ENCODE measurements around the gene NAALADL2. TPM values are rescaled to one million over a fixed set of nuclear protein-coding genes. Genes with fewer than 3 reads are reported as not detected.
"Not testable (repeated sequence)": the region's sequence is repeated elsewhere in the genome, so short reads cannot be mapped to it uniquely, and the experiment has no call there.

The NAALADL2 gene
- total and polyA plus RNA-seq, 2 of the 4 experiments (the other 2 are of a cell fraction), result 3.8 to 19.2 TPM

GRCh38 chr3:175460849-175461399 lies 601.8 kb downstream of the NAALADL2 start:
- H4K20me1 ChIP-seq (ENCODE audit: insufficient read depth, low read length); H2AK9ac ChIP-seq (replicated peaks; ENCODE audit: low read depth, low read length, poor library complexity); H3K36me3 ChIP-seq (ENCODE audit: control insufficient read depth, insufficient read depth, low read length); H3K4me1 ChIP-seq (ENCODE audit: control insufficient read depth, insufficient read depth, low read length); intact Hi-C loops (cut with micrococcal nuclease); H2BK5ac ChIP-seq (ENCODE audit: low read depth, low read length, poor library complexity, severe bottlenecking); DNase-seq; BruUV-seq (replicated peaks); H3K4me2 ChIP-seq (ENCODE audit: low read depth, low read length); H3K14ac ChIP-seq (replicated peaks; ENCODE audit: low read depth, low read length); H3K79me1 ChIP-seq (ENCODE audit: low read depth in 1 of 2, low read length in 2 of 2); H3K56ac ChIP-seq (ENCODE audit: extremely low read depth, insufficient read depth, low read length); H2BK120ac ChIP-seq (ENCODE audit: low read depth, low read length); H2AFZ ChIP-seq (replicated peaks; ENCODE audit: low read length, poor library complexity); H2AK5ac ChIP-seq (ENCODE audit: low read depth, low read length); H3K4me3 ChIP-seq (ENCODE audit: insufficient read depth, low read depth, low read length); H3K27me3 ChIP-seq (ENCODE audit: control insufficient read depth, insufficient read depth, low read length); H3K9ac ChIP-seq (ENCODE audit: low read depth, low read length); H3K23ac ChIP-seq (ENCODE audit: low read depth, low read length); POLR2A ChIA-PET (ENCODE audit: unreplicated experiment); H2BK20ac ChIP-seq (ENCODE audit: low read depth, low read length); H3K4ac ChIP-seq (ENCODE audit: low read depth, low read length); in situ Hi-C loops (cut with MboI; ENCODE audit: low sequenced_read_pairs); H4K8ac ChIP-seq (ENCODE audit: low read depth in 2 of 2, low read length in 2 of 2); H4K91ac ChIP-seq (ENCODE audit: insufficient read depth, low read depth, low read length); H3K9me3 ChIP-seq (ENCODE audit: control insufficient read depth, insufficient read depth, low read length); H2BK15ac ChIP-seq (ENCODE audit: low read depth, low read length); H3K18ac ChIP-seq (ENCODE audit: low read depth, low read length); H3K9me1 ChIP-seq (ENCODE audit: insufficient read depth, low read length); H4K5ac ChIP-seq (ENCODE audit: low read depth, low read length); dilution Hi-C loops (cut with HindIII; ENCODE audit: low sequenced_read_pairs, unreplicated experiment); ATAC-seq (ENCODE audit: low read depth); CTCF ChIA-PET: not testable (repeated sequence)
- 80% methylated on average over 1 of the region's 4 CpGs; no CpG with 5 or more reads in 1 of the 2 experiments for WGBS, 2 experiments (ENCODE audit: extremely low coverage in 2 of 2, insufficient read length in 1 of 2)
- peak overlapping the region; percentile 88; the same call in 1 of the 2 replicates for H3K27ac ChIP-seq (ENCODE audit: insufficient read depth, low read length)

All from IMR-90 (cell line).